Gastrocnemius medialis (tissue), 4 donors: ENCODE data around the gene IGSF9. TPM values are rescaled to one million over a fixed set of nuclear protein-coding genes. Genes with fewer than 3 reads are reported as not detected.
A peak's percentile ranks its signal among the peaks of the same experiment; 100 is the strongest.

ENCODE experiments used
- ATAC-seq, 2 donors: fragments of 150-250 bp; one replicate each; pipeline ENCODE4 v1.9.1; 2016
- DNase-seq, 2 donors: peaks; one replicate each; pipeline ENCODE4 v3.0.0-alpha.2; 2019
- H3K27ac ChIP-seq, 4 donors: fragments of 200-600 bp; sonication (generic); 1 replicate in 1 of 4; 2 replicates in 3 of 4; pipeline ENCODE4 v1.5.1; 2016 to 2018; ENCODE audit warnings: mild to moderate bottlenecking in 2 of 4, moderate library complexity in 1 of 4
- H3K27me3 ChIP-seq, 3 donors: fragments of 200-600 bp; sonication (generic) in 2 of 3; 1 replicate in 1 of 3; 2 replicates in 2 of 3; pipeline versions ENCODE4 v1.5.1 to v1.6.0; 2016 to 2019; ENCODE audit warnings: mild to moderate bottlenecking in 1 of 3, moderate library complexity in 1 of 3
- H3K36me3 ChIP-seq, 2 donors: fragments of 200-600 bp; sonication (generic) in 1 of 2; one replicate each; pipeline ENCODE4 v1.5.1; 2017 to 2018
- H3K4me1 ChIP-seq, 2 donors: fragments of 200-600 bp; sonication (generic) in 1 of 2; one replicate each; pipeline ENCODE4 v1.5.1; 2016 to 2017; ENCODE audit warnings: mild to moderate bottlenecking in 2 of 2
- H3K4me3 ChIP-seq, 4 donors: fragments of 200-600 bp; sonication (generic) in 3 of 4; 1 replicate in 1 of 4; 2 replicates in 3 of 4; pipeline ENCODE4 v1.5.1; 2016 to 2019; ENCODE audit warnings: mild to moderate bottlenecking in 2 of 4
- H3K9me3 ChIP-seq, 3 donors: fragments of 200-600 bp; sonication (generic) in 2 of 3; 1 replicate in 1 of 3; 2 replicates in 2 of 3; pipeline ENCODE4 v1.5.1; 2016 to 2019
- POLR2A ChIP-seq, 2 donors: fragments of 450-650 bp; IDR thresholded peaks; one replicate each; pipeline ENCODE4 v1.6.1; 2017; ENCODE audit warnings: antibody characterized with exemption in 2 of 2, mild to moderate bottlenecking in 2 of 2, moderate library complexity in 2 of 2
- in situ Hi-C, 4 donors: fragments of 200-750 bp; cut with MboI; loops; one replicate each; pipeline versions ENCODE4 v1.15.0 to v1.8.0; 2017; ENCODE audit warnings: low sequenced_read_pairs in 4 of 4
- intact Hi-C: fragments of 100-400 bp; cut with DNase I; formaldehyde crosslinking; loops from one replicate; pipeline ENCODE4 v1.15.1; 2023; ENCODE audit warnings: low total_unique reads
- total RNA-seq, 4 donors: library from RNA; depleted of rRNA; stranded (reverse); fragments of >200 nt; gene quantifications; one replicate each; pipeline versions ENCODE4 v1.1.0 to v1.2.3, GENCODE V29; 2016
- TF ChIP-seq, protein P1 (sequence below), 5 experiments: fragments of 450-650 bp in 3 of 5; fragments of 200-600 bp in 2 of 5; sonication (generic) in 2 of 5; IDR thresholded peaks in 4 of 5; conservative IDR thresholded peaks in 1 of 5; 1 replicate in 4 of 5; 2 replicates in 1 of 5; pipeline ENCODE4 v1.5.1; 2016 to 2019; ENCODE audit warnings: antibody characterized with exemption in 5 of 5, mild to moderate bottlenecking in 3 of 5, moderate library complexity in 3 of 5

Gene IGSF9
- total RNA-seq, 4 donors from 2014 or later: 0.10 to 0.11 TPM; not detected in 2

GRCh38 chr1:159916242-159917051 is 29.0 kb downstream of the IGSF9 start:
- Histone ChIP-seq H3K27me3 (no peaks in the 10 kb centered on the region), H3K36me3 (peaks cover 0 to 14% of the 10 kb centered on the region in 2 donors), H3K4me1 (peaks cover 15 to 32% of the 10 kb centered on the region in 2 donors), H3K9me3 (no peaks in the 10 kb centered on the region), H3K4me3 (no peak overlapping the region), H3K27ac (peak overlapping the region in 1 of 4 donors; percentile 18)
- intact Hi-C loops: no loop called here
- TF ChIP-seq, protein P1, sequence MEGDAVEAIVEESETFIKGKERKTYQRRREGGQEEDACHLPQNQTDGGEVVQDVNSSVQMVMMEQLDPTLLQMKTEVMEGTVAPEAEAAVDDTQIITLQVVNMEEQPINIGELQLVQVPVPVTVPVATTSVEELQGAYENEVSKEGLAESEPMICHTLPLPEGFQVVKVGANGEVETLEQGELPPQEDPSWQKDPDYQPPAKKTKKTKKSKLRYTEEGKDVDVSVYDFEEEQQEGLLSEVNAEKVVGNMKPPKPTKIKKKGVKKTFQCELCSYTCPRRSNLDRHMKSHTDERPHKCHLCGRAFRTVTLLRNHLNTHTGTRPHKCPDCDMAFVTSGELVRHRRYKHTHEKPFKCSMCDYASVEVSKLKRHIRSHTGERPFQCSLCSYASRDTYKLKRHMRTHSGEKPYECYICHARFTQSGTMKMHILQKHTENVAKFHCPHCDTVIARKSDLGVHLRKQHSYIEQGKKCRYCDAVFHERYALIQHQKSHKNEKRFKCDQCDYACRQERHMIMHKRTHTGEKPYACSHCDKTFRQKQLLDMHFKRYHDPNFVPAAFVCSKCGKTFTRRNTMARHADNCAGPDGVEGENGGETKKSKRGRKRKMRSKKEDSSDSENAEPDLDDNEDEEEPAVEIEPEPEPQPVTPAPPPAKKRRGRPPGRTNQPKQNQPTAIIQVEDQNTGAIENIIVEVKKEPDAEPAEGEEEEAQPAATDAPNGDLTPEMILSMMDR (IDR thresholded peaks at IDR 0.05 in 4 of 5, conservative IDR thresholded peaks at IDR 0.05 in 1 of 5): no peak
- no peak for TF ChIP-seq POLR2A (IDR thresholded peaks at IDR 0.05)
- ATAC-seq: no peak
- DNase-seq: no peak
- in situ Hi-C loops: no loop called here

DNA sequence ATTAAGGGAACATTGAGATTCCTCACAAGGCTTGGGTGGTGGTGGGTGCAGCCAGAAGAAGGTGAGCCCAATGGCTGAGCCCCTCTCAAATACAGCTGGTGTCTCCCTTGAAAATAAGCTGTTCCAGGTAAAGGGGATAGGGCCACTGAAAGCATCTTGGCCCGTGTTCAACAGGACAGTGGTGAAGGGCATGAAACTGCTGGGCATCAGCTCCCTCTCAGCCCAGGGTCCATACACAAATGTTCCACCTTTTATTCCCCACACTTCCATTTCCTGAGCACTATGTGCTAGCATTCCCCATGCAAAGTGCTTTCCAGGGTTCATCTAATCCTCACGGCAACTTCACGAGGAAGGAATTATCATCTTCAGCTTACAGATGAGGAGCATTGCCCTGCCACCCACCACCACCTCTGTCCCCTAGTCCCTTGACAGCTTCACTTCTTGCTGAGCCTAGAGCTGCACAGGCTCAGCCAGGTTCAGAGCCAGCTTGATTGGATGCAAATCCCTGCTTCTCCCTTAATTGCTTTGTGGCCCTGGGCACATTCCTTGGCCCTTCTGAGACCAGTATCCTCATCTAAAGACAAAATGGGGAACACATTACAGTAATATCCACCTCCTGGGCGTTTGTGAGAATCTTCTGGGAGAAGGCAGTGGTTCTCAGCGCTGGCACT is 29.7 kb downstream of the IGSF9 start:
- in situ Hi-C loops: no loop called here
- no peak for TF ChIP-seq POLR2A (IDR thresholded peaks at IDR 0.05)
- TF ChIP-seq, protein P1 (IDR thresholded peaks at IDR 0.05 in 4 of 5, conservative IDR thresholded peaks at IDR 0.05 in 1 of 5): no peak
- peaks cover 15 to 31% of the 10 kb centered on the region in 2 donors for H3K4me1 ChIP-seq
- DNase-seq: no peak
- no peak overlapping the region for H3K4me3 ChIP-seq
- H3K9me3 ChIP-seq: no peaks in the 10 kb centered on the region
- intact Hi-C loops: no loop called here
- H3K36me3 ChIP-seq: peaks cover 0 to 14% of the 10 kb centered on the region in 2 donors
- no peaks in the 10 kb centered on the region for H3K27me3 ChIP-seq
- ATAC-seq: no peak
- peak overlapping the region in 1 of 4 donors; percentile 18 for H3K27ac ChIP-seq

DNA sequence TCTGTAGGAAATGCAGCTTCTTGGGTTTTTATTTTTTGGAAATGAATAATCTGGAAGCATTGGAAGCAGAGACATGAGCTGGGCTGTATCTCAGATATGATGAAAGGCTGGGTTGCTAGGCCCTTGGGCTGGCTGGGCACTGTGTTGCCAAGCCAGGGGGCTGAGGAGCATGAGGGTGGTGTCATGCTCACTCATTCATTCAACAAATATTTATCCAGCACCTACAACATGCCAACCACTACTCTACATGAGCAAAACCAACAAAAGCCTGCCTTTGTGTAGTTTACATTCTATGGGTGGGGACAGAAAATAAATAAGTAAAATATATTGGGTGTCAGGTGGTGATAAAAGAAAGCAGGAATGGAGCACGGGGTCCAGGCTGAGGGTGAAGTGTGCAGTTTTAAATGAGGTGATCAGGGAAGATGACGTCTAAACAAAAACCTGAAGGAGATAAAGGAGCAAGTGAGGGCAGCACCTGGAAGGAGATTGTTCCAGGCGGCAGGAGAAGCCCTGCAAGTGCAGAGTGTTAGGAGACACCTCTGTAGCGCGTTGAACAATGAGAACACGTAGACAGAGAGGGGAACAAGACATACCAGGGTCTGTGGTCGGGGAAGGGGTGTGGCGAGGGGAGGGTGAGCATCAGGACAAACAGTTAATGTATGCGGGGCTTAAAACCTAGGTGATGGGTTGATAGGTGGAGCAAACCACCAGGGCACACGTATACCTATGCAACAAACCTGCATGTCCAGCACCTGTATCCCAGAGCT is 31.0 kb downstream of the IGSF9 start:
- H3K27me3 ChIP-seq: no peaks in the 10 kb centered on the region
- H3K4me3 ChIP-seq: no peak overlapping the region
- H3K36me3 ChIP-seq: peaks cover 0 to 5% of the 10 kb centered on the region in 2 donors
- in situ Hi-C loops: no loop called here
- peaks cover 8 to 24% of the 10 kb centered on the region in 2 donors for H3K4me1 ChIP-seq
- no peak overlapping the region for H3K27ac ChIP-seq
- no peaks in the 10 kb centered on the region for H3K9me3 ChIP-seq
- intact Hi-C loops: no loop called here
- ATAC-seq: no peak
- DNase-seq: no peak
- TF ChIP-seq POLR2A (IDR thresholded peaks at IDR 0.05): no peak
- TF ChIP-seq, protein P1 (IDR thresholded peaks at IDR 0.05 in 4 of 5, conservative IDR thresholded peaks at IDR 0.05 in 1 of 5): no peak

- Histone ChIP-seq H3K9me3 (no peaks in the 10 kb centered on the region), H3K4me3 (no peak overlapping the region), H3K36me3 (peaks cover 0 to 3% of the 10 kb centered on the region in 2 donors), H3K27ac (no peak overlapping the region), H3K4me1 (peaks cover 0 to 16% of the 10 kb centered on the region in 2 donors), H3K27me3 (no peaks in the 10 kb centered on the region)
- ATAC-seq (no peak), DNase-seq (no peak)
- TF ChIP-seq, protein P1 (IDR thresholded peaks at IDR 0.05 in 4 of 5, conservative IDR thresholded peaks at IDR 0.05 in 1 of 5): no peak
- no peak for TF ChIP-seq POLR2A (IDR thresholded peaks at IDR 0.05)
- intact Hi-C loops (loop anchor here (2.0 kb wide), 1 partner anchor 23 kb away; no protein-coding TSS in a partner anchor), in situ Hi-C loops (no loop called here)
Observed at GRCh38 chr1:159913451-159914192, 31.8 kb downstream of the IGSF9 start.
